ENCODE data around the gene BTBD19. TPM values are rescaled to one million over a fixed set of nuclear protein-coding genes. Genes with fewer than 3 reads are reported as not detected.

BTBD19 gene
- total and polyA plus RNA-seq, 9 of the 15 experiments (the other 6 are each of a cell fraction or from before 2014, with no cell fraction given): 0.22 to 2.0 (median 0.95) TPM

DNA sequence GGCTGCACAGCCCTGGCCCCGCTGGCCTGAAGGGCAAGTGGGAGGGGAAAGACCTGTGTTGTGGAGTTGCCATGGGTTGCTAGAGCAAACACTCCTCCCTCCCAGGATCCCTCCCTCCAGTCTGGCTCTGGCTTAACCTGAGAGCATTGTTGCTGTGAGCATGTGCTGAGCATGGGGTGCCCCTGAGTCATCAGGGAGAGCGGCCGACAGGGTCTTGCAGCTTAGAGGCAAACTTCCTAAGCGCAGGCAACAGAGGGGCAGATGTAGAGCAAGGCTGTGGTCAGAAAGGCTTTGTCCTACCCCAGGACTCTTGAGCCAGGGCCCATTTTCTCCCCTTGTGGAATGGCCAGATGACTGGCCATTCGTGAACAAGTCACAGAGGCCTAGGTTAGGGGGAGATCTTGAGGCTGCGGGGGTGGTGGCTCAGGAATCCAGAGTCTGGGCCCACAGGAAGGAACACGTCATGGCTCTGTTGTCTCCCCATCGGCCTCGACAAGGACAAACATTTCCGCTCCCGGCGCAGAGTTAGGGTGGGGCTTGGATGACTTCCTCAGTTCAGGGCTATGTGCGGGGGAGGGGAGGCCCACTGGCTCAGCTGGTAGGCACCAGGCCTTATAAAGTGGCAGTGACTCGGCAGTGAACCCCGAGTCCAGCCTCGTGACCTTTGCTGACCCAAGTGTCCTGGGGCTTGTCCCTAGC is 810 bp upstream of the BTBD19 start (continued):
- no peak; the same call in 1 of the 2 replicates for TF ChIP-seq ZNF263 (CRISPR knock-in tag; IDR thresholded peaks at IDR 0.05; ENCODE audit: borderline replicate concordance)
- no peak for TF ChIP-seq BRCA1 (IDR thresholded peaks at IDR 0.05)
- TF ChIP-seq BRCA1 (CRISPR knock-in tag; IDR thresholded peaks at IDR 0.05): no peak
- no peak for TF ChIP-seq ZNF436 (CRISPR knock-in tag; IDR thresholded peaks at IDR 0.05)
- no peak for TF ChIP-seq U2AF2 (optimal IDR thresholded peaks at IDR 0.05; ENCODE audit: low read depth, low read length)
- TF ChIP-seq ARID1B (IDR thresholded peaks at IDR 0.05): peak; percentile 83
- no peak for TF ChIP-seq ZNF785 (CRISPR knock-in tag; IDR thresholded peaks at IDR 0.05)
- peak; percentile 84 for TF ChIP-seq HDAC2 (IDR thresholded peaks at IDR 0.05)
- no peak for TF ChIP-seq RFX5 (IDR thresholded peaks at IDR 0.05; ENCODE audit: low read depth, low read length)
- TF ChIP-seq HDAC8 (tag; IDR thresholded peaks at IDR 0.05): peak; percentile 92
- no peak for TF ChIP-seq GTF2F1 (IDR thresholded peaks at IDR 0.05; ENCODE audit: low read depth, low read length)
- TF ChIP-seq MAZ (CRISPR knock-in tag; conservative IDR thresholded peaks at IDR 0.05 in 1 of 2, IDR thresholded peaks at IDR 0.05 in 1 of 2): peak; percentile 77 to 87
- TF ChIP-seq, protein P1, sequence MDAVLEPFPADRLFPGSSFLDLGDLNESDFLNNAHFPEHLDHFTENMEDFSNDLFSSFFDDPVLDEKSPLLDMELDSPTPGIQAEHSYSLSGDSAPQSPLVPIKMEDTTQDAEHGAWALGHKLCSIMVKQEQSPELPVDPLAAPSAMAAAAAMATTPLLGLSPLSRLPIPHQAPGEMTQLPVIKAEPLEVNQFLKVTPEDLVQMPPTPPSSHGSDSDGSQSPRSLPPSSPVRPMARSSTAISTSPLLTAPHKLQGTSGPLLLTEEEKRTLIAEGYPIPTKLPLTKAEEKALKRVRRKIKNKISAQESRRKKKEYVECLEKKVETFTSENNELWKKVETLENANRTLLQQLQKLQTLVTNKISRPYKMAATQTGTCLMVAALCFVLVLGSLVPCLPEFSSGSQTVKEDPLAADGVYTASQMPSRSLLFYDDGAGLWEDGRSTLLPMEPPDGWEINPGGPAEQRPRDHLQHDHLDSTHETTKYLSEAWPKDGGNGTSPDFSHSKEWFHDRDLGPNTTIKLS (IDR thresholded peaks at IDR 0.05; ENCODE audit: borderline replicate concordance, low read depth): peak; percentile 88
- TF ChIP-seq SMAD2 (IDR thresholded peaks at IDR 0.05; ENCODE audit: low read depth, low read length): no peak
- no peak for TF ChIP-seq SIX5 (IDR thresholded peaks at IDR 0.05; ENCODE audit: borderline replicate concordance in 1 of 2, insufficient read depth in 1 of 2, low read depth in 1 of 2, low read length in 2 of 2)
- TF ChIP-seq HMG20A (CRISPR knock-in tag; conservative IDR thresholded peaks at IDR 0.05): no peak
- peak; percentile 59; the same call in 1 of the 2 replicates for TF ChIP-seq PHF21A (IDR thresholded peaks at IDR 0.05; ENCODE audit: borderline replicate concordance, low read depth)
- no peak for TF ChIP-seq CREB5 (CRISPR knock-in tag; IDR thresholded peaks at IDR 0.05)
- peak; percentile 96 for TF ChIP-seq ZNF644 (tag; IDR thresholded peaks at IDR 0.05; ENCODE audit: low read depth)
- TF ChIP-seq ADNP (tag; IDR thresholded peaks at IDR 0.05): no peak
- no peak for TF ChIP-seq ELK1 (CRISPR knock-in tag; IDR thresholded peaks at IDR 0.05)
- peak; percentile 88 for TF ChIP-seq ZNF24 (IDR thresholded peaks at IDR 0.05)
- no peak for TF ChIP-seq MCM5 (IDR thresholded peaks at IDR 0.05; ENCODE audit: low read depth)
- TF ChIP-seq RB1 (IDR thresholded peaks at IDR 0.05; ENCODE audit: low read depth): no peak; the same call in none of the 2 replicates
- TF ChIP-seq NFATC3 (IDR thresholded peaks at IDR 0.05): peak; percentile 72; the same call in 1 of the 2 replicates
- TF ChIP-seq SAP30 (IDR thresholded peaks at IDR 0.05; ENCODE audit: borderline replicate concordance, insufficient read depth, low read depth, low read length, poor library complexity, severe bottlenecking): no peak
- TF ChIP-seq ZNF76 (CRISPR knock-in tag; IDR thresholded peaks at IDR 0.05; ENCODE audit: borderline replicate concordance): 0 out of 2 replicates have a peak, but pooled peaks have one; percentile 54

Data from K562 (cell line).